Esophagus squamous epithelium (tissue), 4 donors: Measurements from ENCODE around the gene TREML2.

Source experiments
- POLR2A ChIP-seq, 4 donors: fragments of 450-650 bp; IDR thresholded peaks; one replicate each; pipeline ENCODE4 v1.6.1; 2017; ENCODE audit warnings: antibody characterized with exemption in 4 of 4, mild to moderate bottlenecking in 4 of 4, moderate library complexity in 3 of 4
- TF ChIP-seq, protein P1 (sequence below), 6 experiments: fragments of 450-650 bp in 4 of 6; fragments of 200-600 bp in 2 of 6; sonication (generic) in 2 of 6; IDR thresholded peaks; one replicate each; pipeline ENCODE4 v1.5.1; 2016 to 2019; ENCODE audit warnings: antibody characterized with exemption in 6 of 6, mild to moderate bottlenecking in 4 of 6, moderate library complexity in 4 of 6

DNA sequence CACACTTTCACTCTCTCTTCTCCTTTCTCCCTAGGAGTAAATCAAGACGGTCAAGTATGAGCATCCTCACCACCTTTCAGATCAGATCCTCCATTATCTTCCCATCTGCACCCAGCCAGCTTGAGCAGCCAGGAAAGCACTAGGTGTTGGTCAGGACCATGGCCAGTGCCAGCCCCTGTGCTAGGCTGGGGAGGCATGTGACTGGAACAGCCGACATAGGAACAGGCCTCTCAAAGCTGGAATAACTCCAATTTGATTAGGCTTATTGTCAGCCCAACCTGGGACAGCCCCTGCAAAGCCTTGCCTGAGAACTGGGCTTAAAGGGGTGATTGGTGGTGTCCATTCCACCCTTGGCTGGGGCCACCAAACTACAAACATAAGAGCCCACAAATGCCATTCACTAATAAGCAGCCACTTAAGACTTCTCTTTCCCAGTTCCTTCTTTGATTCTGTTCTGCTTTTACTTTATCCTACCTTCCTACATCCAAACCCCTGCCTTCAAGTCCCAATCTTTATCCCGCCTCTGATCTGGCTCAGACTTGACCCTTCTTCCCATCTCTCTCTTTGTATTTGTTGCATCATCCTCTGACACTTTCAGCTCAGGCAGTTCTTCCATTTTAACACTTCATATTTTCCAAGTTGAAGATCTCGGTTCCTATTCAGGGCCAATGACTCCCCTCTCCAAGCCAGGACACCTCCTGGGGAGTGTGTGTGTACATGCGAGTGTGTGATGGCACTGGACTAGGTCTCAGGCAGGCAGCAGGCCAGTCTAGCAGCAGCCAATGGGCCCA lies 33.6 kb downstream of the TREML2 start:
- no peak for TF ChIP-seq POLR2A (IDR thresholded peaks at IDR 0.05)
- TF ChIP-seq, protein P1, sequence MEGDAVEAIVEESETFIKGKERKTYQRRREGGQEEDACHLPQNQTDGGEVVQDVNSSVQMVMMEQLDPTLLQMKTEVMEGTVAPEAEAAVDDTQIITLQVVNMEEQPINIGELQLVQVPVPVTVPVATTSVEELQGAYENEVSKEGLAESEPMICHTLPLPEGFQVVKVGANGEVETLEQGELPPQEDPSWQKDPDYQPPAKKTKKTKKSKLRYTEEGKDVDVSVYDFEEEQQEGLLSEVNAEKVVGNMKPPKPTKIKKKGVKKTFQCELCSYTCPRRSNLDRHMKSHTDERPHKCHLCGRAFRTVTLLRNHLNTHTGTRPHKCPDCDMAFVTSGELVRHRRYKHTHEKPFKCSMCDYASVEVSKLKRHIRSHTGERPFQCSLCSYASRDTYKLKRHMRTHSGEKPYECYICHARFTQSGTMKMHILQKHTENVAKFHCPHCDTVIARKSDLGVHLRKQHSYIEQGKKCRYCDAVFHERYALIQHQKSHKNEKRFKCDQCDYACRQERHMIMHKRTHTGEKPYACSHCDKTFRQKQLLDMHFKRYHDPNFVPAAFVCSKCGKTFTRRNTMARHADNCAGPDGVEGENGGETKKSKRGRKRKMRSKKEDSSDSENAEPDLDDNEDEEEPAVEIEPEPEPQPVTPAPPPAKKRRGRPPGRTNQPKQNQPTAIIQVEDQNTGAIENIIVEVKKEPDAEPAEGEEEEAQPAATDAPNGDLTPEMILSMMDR (IDR thresholded peaks at IDR 0.05): no peak
